Fibroblast of pulmonary artery (primary cell): ENCODE data around the gene UCN.
"Not testable (repeated sequence)": the region's sequence is repeated elsewhere in the genome, so short reads cannot be mapped to it uniquely, and the experiment has no call there.

ENCODE experiments used
- DNase-seq: peaks from one replicate; pipeline ENCODE4 v3.0.0-alpha.2; 2010; ENCODE audit warnings: low read depth
- H3K4me3 ChIP-seq: replicated peaks from 2 replicates; pipeline ENCODE4 v1.5.1; 2011; ENCODE audit warnings: low read depth, mild to moderate bottlenecking, control low read depth, low read length, moderate library complexity
- TF ChIP-seq, protein P1 (sequence below): IDR thresholded peaks from 2 replicates; pipeline ENCODE4 v1.5.1; 2011; ENCODE audit warnings: mild to moderate bottlenecking, control low read depth, low read length, inconsistent platforms; ENCODE audit errors: missing control alignments

Gene UCN

DNA sequence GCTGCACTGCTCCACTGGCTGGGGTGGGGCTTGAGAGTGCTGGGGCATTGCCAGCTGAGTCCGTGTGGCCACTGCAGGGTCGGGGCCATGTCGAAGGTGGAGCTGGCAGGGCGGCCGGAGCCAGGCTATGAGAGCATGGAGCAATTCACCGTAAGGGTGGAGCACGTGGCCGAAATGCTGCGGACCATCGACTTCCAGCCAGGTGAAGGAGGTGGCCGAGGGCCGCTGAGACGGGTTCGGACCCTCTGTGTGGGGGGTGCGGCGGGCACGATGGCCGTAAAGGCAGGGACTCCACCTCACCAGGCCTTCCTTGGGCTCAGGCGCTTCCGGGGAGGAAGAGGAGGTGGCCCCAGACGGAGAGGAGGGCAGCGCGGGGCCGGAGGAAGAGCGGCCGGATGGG is 2.1 kb downstream of the UCN start:
- DNase-seq: no peak
- TF ChIP-seq, protein P1, sequence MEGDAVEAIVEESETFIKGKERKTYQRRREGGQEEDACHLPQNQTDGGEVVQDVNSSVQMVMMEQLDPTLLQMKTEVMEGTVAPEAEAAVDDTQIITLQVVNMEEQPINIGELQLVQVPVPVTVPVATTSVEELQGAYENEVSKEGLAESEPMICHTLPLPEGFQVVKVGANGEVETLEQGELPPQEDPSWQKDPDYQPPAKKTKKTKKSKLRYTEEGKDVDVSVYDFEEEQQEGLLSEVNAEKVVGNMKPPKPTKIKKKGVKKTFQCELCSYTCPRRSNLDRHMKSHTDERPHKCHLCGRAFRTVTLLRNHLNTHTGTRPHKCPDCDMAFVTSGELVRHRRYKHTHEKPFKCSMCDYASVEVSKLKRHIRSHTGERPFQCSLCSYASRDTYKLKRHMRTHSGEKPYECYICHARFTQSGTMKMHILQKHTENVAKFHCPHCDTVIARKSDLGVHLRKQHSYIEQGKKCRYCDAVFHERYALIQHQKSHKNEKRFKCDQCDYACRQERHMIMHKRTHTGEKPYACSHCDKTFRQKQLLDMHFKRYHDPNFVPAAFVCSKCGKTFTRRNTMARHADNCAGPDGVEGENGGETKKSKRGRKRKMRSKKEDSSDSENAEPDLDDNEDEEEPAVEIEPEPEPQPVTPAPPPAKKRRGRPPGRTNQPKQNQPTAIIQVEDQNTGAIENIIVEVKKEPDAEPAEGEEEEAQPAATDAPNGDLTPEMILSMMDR: no peak
- no peak overlapping the region for H3K4me3 ChIP-seq

DNA sequence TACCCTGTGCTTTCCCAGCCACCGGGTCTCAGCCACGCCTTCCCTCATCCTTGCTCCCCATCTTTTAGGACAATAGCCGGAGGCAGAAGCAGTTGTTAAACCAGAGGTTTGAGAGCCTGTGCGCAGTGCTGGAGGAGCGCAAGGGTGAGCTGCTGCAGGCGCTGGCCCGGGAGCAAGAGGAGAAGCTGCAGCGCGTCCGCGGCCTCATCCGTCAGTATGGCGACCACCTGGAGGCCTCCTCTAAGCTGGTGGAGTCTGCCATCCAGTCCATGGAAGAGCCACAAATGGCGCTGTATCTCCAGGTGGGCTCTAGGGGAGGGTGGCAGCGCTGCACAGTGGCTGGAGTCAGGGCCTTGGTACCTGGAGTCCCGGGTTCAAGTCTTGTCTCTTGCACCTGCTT is 2.7 kb downstream of the UCN start:
- H3K4me3 ChIP-seq: no peak overlapping the region
- TF ChIP-seq, protein P1: no peak
- no peak for DNase-seq

DNA sequence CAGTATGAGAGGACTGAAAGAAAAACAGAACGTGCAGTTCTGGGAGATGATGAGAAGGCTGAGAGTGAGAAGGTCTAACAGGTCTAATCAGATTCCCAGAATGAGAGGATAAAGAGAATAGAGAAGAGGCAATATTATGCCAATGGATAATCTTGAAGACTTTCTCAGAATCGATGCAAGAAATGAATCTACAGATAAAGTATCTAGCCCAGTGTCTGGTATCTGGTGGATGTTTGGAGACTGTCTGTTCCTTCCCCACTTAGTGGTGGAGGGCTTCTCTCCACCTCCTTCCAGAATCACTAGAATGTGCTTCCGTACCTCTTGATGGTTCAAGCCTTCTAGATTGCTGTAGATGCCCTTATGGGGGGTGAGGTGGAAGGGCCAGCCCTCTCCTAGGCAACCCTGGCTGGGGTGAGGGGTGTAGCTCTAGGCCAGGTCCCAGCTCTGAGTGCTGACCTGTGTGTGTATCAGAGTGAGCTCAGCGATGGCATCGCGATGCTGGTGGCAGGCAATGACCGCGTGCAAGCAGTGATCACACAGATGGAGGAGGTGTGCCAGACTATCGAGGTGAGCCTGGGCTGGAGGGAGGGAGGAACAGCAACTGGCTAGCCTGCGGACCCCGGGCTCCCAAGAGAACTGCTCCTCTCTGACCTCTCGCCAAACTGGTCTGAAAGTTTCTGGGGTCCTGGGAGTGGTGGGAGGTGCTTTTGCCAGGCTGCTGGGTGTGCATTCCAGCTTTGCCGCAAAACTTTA is 3.6 kb downstream of the UCN start:
- TF ChIP-seq, protein P1: no peak
- DNase-seq: no peak
- H3K4me3 ChIP-seq: no peak overlapping the region

DNA sequence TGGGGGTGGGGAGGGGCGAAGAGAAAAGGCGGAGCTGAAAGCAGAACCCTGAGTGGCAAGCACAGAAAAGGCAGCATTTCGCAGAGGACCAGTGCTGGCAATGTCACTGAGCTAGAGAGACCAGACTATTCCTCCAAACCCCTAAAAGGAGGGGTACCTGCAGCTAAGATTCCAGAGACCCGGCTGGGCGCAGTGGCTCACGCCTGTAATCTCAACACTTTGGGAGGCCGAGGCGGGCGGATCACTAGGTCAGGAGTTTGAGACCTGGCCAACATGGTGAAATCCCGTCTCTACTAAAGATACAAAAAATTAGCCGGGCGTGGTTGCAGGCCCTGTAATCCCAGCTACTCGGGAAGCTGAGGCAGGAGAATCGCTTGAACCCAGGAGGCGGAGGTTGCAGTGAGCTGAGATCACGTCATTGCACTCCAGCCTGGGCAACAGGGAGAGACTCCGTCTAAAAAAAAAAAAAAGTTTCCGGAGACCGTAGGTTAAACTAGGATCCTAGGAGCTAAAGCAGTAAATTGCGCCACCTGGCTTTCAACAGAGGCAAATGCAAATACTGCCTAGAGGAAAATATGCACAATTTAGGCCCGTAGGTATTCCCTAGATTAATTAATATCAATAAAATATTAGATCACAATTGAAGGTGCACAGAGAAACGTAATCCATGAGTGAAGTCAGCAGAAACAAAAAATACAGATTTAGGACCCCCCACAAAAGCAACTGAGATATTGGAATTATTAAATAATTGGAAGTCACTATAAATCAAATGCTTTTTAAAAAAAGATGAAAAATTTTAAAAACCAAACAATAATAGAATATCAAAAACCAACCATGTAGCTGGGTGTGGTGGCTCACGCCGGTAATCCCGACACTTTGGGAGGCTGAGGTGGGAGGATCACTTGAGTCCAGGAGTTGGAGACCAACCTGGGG is 4.9 kb downstream of the UCN start:
- DNase-seq: peak; percentile 80
- TF ChIP-seq, protein P1: peak; percentile 84
- no peak overlapping the region for H3K4me3 ChIP-seq

DNA sequence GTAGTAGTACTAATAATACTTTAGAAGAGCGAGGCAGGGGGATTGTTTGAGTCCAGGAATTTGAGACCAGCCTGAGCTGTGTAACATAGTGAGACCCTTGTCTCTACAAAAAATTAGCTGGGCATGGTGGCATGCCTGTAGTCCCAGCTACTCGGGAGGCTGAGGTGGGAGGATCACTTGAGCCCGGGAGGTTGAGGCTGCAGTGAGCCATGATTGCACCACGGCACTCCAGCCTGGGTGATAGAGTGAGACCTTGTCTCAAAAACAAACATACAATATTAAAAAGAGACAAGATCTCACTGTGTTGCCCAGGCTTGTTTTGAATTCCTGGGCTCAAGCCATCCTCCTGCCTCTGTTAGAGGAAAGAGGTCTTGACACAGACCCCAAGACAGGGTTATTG is 7.6 kb downstream of the UCN start:
- DNase-seq, H3K4me3 ChIP-seq: not testable (repeated sequence)

DNA sequence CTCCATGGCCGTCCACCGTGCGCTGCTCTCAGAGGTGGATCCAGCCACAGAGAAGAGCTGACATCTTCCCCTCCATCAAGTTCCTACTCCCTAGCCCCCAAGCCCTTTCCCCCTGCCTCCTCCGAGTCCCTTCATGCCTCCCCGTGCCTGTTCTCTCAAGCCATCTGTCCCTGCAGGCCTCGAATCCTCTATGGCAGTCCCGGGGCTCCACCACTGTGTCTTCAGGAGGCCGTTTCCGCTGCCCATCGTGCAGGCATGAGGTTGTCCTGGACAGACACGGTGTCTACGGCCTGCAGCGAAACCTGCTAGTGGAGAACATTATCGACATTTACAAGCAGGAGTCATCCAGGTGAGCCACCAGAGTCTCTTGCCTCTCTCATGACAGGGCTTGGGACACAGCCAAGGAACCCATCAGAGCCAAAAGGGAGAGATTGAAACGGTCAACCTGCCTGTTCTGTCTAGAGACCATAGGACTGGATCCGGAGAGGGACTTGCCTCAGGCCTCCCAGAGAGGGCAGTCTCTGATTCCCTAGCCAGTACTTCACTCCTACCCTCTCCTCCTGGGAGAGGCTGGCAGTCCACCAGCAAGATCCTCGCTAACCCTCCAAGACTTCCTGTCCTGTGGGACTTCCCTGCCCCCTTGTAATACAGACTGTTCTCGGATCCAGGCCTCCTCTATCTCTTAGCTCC is 9.7 kb downstream of the UCN start:
- peak; percentile 38 for DNase-seq
- TF ChIP-seq, protein P1: no peak
- H3K4me3 ChIP-seq: no peak overlapping the region

DNA sequence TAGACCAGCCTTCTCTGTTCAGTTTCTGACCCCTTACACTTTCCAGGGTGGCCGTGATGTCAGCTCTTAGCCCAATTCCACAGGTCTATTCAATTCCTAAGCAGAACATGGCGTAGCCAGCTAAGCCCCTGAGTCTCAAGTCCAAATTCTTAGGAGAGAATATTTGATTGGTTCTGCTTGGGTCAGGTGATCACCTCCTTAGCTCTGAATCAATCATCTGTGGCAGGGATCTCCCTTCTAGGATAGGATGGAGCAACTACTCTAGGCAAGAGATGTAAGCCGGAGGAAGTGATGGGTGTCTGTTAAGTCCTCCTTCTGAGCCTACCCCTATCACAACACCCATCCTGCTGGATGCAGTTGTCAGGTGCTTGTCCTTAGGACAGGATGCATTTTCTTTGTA is 11.1 kb downstream of the UCN start:
- DNase-seq: no peak
- TF ChIP-seq, protein P1: no peak
- H3K4me3 ChIP-seq: no peak overlapping the region
